A549 treated with GW870086 at 1 μM for 4 hours (cell line): ENCODE results near the gene ZNF605. TPM values are rescaled to one million over a fixed set of nuclear protein-coding genes. Genes with fewer than 3 reads are reported as not detected.

Experiments used
- total RNA-seq: library from RNA; stranded (reverse); fragments of 200-300 nt; extraction: Qiagen RNA extraction; gene quantifications from 5 replicates; pipeline ENCODE4 v1.2.3, GENCODE V29; 2022; ENCODE audit warnings: low read depth

Gene ZNF605
- total RNA-seq, result 2.6 to 3.6 TPM (median 3.2 TPM) in 5 replicates

DNA sequence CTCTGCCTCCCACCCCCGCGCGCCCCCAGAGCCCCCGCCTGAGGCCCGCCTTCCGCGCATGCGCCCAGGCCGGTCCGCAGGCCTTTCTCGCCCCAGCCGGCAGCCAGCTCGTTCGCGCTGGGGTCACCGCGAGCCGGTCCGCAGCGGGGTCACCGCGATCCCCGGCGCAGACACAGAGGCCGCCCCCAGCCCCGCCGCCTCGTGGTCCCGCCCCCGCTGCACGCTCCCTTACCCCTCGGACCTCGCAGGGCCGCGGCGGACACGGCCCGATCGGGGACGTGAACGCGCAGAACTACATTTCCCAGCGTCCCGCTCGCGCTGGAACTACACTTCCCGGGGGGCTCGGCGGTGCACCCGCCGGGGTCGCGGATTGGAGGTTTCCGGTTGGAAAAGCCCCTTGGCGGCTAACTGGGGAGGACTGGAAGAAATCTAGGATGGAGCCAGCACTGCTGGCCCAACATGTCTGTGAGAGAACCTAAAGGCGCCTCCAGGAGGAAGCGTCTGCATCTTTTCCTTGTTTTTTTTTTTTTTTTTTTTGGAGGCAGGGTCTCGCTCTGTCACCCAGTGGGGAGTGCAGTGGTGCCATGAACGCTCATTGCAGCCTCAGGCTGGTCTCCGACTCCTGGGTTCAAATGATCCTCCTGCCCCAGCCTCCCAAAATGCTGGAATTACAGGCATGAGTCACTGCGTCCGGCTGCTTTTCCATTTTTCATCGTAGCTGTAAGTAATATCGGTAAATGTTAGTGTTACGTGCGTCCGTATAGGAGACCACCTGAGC lies at the start of gene ZNF605:
ZNF605 (minus strand) TSS at position 296 of the 778 bp plus-strand sequence. CDS start 10,671 bp downstream, outside the sequence.

DNA sequence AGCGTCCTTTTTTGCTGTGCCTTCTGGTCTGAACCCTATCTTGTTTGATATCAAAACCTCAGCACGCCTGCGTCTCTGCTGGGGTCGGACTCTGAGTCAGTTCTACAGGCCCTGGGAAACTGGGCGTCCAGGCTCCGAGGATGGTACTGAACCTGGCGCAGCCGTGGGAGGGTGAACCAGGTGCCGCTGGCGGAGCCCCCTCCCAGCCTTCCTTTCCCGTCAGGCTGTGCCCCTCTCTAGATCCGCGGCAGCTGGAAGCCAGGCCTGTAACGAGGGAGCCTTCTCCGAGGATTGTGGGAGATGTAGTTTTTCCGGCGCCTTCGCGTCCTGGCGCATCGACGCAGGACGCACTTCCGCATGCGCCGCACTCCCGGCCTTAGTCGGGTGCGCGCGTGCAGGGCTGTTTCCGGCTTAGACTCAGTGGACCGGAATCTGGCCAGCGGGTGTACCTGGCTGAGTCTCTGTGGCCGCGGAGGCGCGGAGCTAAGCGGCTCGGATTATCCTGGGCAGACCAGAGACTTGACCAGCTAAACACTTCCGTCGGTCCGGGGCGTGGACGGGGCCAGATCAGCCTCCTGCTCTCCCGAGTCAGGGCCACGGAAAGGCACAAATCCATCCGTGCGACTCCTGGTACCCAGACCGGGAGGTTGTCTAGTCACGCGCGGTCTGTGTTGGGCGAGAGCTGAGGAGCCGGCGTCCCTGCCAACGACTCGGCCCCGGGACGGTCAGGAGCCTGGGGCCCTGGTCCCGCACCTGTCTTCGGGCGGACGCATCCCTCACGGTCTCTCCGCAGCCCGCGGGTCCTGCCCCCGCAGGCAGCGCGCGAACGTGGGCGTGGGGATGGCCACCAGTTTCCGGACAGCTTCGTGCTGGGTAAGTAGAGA lies 30.1 kb upstream of the ZNF605 start, which contains the start of gene ZNF26:
ZNF26 (plus strand) TSS at position 367 of the 884 bp plus-strand sequence; CDS start at position 841, 474 bp downstream.

DNA sequence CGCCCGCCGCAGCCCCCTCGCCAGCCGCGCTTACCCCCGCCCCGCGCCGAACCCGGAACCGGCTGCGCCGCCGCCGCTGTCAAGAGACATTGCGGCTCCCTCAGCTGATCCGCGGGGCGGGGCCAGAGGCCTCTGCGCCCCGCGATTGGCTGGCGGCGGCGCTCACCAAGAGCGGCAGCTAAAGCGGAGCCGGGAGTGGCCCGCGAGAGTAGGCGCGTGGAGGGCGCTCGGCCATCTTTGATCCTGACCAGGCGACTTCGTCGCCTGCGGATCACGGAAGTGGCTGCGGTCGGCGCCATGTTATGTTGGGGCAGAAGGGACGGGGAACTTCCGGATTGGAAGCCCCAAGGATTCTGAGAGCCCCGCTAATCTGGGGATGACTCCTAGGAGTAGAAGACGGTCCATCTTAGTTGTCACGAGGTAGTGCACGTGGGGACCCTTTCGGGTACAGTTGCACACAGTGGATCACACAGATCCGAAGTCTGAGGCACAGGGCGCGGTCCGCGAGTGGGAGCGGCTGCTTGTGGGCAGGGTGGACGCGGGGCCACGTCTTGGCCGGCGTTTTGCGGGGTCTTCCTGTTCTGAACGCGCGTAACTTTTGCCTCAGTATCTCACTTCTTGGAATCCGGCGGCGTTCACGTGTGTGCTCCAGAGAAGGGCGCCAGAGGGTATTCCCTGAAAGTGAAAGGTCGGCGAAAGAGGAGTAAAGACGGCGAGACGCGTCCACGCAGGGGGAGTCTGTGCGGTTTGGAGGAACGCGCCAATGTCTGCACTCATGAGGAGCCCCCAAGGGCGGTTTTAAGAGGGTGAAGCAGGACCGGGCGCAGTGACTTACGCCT lies 68.4 kb downstream of the ZNF605 start, which contains the start of gene CHFR:
CHFR (minus strand) TSS at position 93 of the 839 bp plus-strand sequence. CDS start 277 bp downstream, outside the sequence.

Other genes with a start within 250 kb of the ZNF605 start
- 40.9 to 61.2 TPM (median 56.3 TPM) in 5 replicates for gene PGAM5, start 245.5 kb downstream of the ZNF605 start, total RNA-seq
- gene ANKLE2, start 194.5 kb downstream of the ZNF605 start, total RNA-seq, result 65.2 to 77.9 TPM (median 74.1 TPM) in 5 replicates
- gene GOLGA3, start 127.4 kb downstream of the ZNF605 start, total RNA-seq, result 16.8 to 25.5 TPM (median 21.4 TPM) in 5 replicates
- 19.7 to 24.4 TPM (median 22.6 TPM) in 5 replicates for gene CHFR, start 68.7 kb downstream of the ZNF605 start, total RNA-seq
- gene ZNF26, start 30.1 kb upstream of the ZNF605 start, total RNA-seq, result 7.0 to 12.7 TPM (median 8.5 TPM) in 5 replicates
- gene ZNF84, start 81.2 kb upstream of the ZNF605 start, total RNA-seq, result 9.3 to 13.7 TPM (median 12.3 TPM) in 5 replicates
- 8.0 to 11.3 TPM (median 8.5 TPM) in 5 replicates for gene ZNF140, start 124.6 kb upstream of the ZNF605 start, total RNA-seq
- gene ZNF891, start 174.0 kb upstream of the ZNF605 start, total RNA-seq, result 0.31 to 0.46 TPM (median 0.37 TPM) in 5 replicates
- 1.1 to 2.1 TPM (median 1.6 TPM) in 5 replicates for gene ZNF10, start 174.3 kb upstream of the ZNF605 start, total RNA-seq
- 8.5 to 14.3 TPM (median 11.4 TPM) in 5 replicates for gene ZNF268, start 225.2 kb upstream of the ZNF605 start, total RNA-seq